Chondrocyte (in vitro differentiated cells): ENCODE results near the gene AGFG2. TPM values are rescaled to one million over a fixed set of nuclear protein-coding genes. Genes with fewer than 3 reads are reported as not detected.
A peak's percentile ranks its signal among the peaks of the same experiment; 100 is the strongest.

Source experiments
- DNase-seq: peaks from one replicate; pipeline ENCODE4 v3.0.0; 2021; ENCODE audit warnings: mixed read lengths, low spot score
- H3K27ac Mint-ChIP-seq: one replicate; pipeline ENCODE4 v1.8.0; 2021; ENCODE audit warnings: mild to moderate bottlenecking, moderate library complexity, mixed read lengths; ENCODE audit not compliant: unreplicated experiment
- H3K27me3 Mint-ChIP-seq: 2 replicates; pipeline ENCODE4 v1.8.0; 2021; ENCODE audit warnings: low read depth, mixed read lengths
- H3K36me3 Mint-ChIP-seq: 2 replicates; pipeline ENCODE4 v1.8.0; 2021; ENCODE audit warnings: low read depth, mixed read lengths
- H3K4me1 Mint-ChIP-seq: 2 replicates; pipeline ENCODE4 v1.8.0; 2021; ENCODE audit warnings: low read depth, mild to moderate bottlenecking, mixed read lengths
- H3K4me3 Mint-ChIP-seq: one replicate; pipeline ENCODE4 v1.8.0; 2021; ENCODE audit warnings: mild to moderate bottlenecking, moderate library complexity, mixed read lengths; ENCODE audit not compliant: unreplicated experiment
- H3K9me3 Mint-ChIP-seq: 2 replicates; pipeline ENCODE4 v1.8.0; 2021; ENCODE audit warnings: low read depth, mixed read lengths
- CTCF ChIP-seq: fragments of 200-600 bp; sonication (generic); IDR thresholded peaks from 2 replicates; pipeline ENCODE4 v1.5.0; 2021; ENCODE audit warnings: antibody characterized with exemption, mild to moderate bottlenecking, moderate library complexity
- total RNA-seq: library from RNA; stranded (reverse); gene quantifications from 3 replicates; pipeline ENCODE4 v1.2.1, GENCODE V29; 2021

The AGFG2 gene
- total RNA-seq, 1 donor from 2014 or later: 8.2 TPM

- H3K27me3 Mint-ChIP-seq: no peaks in the 10 kb centered on the region
- no peak for TF ChIP-seq CTCF
- H3K36me3 Mint-ChIP-seq: peaks cover 3% of the 10 kb centered on the region
- H3K4me3 Mint-ChIP-seq: no peak overlapping the region
- H3K27ac Mint-ChIP-seq: no peak overlapping the region
- peaks cover 28% of the 10 kb centered on the region for H3K4me1 Mint-ChIP-seq
- no peak for DNase-seq
- H3K9me3 Mint-ChIP-seq: no peaks in the 10 kb centered on the region
Observed at GRCh38 chr7:100582041-100582579, 43.1 kb downstream of the AGFG2 start.

DNA sequence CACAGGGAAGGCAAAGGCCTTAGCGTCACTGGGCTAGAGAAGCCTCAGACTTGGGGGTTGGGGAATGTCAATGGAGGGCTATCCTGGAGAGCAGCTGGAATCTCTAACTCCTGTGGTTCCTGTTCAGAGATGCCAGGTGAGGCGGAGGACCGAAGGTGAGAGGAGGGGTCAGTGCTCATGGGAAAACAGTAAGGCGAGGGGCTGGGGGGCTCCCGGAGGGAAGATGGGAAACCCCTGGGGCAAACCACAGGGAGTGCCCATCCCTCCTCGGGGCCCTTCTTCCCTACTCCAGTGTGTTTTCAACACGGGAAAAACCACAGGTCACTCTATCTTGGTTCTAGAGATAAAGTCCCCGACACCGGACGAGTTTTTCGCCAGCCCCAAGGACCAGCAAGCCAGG lies 43.6 kb downstream of the AGFG2 start:
- H3K27ac Mint-ChIP-seq: no peak overlapping the region
- no peak for TF ChIP-seq CTCF
- no peaks in the 10 kb centered on the region for H3K27me3 Mint-ChIP-seq
- H3K9me3 Mint-ChIP-seq: no peaks in the 10 kb centered on the region
- DNase-seq: no peak
- peaks cover 3% of the 10 kb centered on the region for H3K36me3 Mint-ChIP-seq
- H3K4me3 Mint-ChIP-seq: no peak overlapping the region
- H3K4me1 Mint-ChIP-seq: peaks cover 30% of the 10 kb centered on the region

GRCh38 chr7:100583132-100584053 lies 44.4 kb downstream of the AGFG2 start:
- Mint-ChIP-seq H3K4me3 (peak overlapping the region; percentile 85), H3K27me3 (no peaks in the 10 kb centered on the region), H3K9me3 (no peaks in the 10 kb centered on the region), H3K36me3 (peaks cover 3% of the 10 kb centered on the region), H3K27ac (peak overlapping the region; percentile 93), H3K4me1 (peaks cover 30% of the 10 kb centered on the region)
- no peak for DNase-seq
- TF ChIP-seq CTCF: no peak

DNA sequence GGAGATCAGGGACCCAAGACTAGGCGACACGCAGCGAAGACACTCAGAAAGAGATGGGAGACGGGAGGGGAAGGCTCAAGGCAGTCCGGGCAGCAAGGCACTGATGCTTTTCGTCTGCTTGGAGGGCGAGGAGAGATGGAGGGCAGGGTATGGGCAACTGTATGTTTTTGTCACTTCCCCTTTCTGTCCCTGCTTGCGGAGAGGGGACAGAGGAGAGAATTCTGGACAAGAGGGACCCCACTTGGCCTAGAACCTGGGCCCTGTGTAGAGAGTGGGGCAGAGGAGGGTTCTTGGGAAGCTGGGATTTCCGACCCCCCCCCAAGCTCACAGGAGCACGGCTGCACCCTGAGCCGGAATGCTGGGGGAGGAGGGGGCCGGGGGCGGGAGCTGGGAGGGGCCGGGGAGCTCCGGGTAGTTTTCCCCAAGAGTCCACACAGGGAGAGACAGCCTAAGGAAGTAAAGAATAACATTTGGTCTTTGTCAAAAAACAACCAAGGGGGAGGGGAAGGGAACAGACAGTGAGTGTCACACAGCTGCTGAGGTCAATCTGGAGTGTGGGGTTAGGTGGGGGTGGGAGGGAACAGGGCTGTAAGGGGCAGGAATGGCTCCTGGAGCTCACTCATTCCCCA lies 45.2 kb downstream of the AGFG2 start:
- no peak for TF ChIP-seq CTCF
- Mint-ChIP-seq H3K27me3 (no peaks in the 10 kb centered on the region), H3K9me3 (no peaks in the 10 kb centered on the region), H3K36me3 (no peaks in the 10 kb centered on the region), H3K4me1 (peaks cover 31% of the 10 kb centered on the region), H3K4me3 (peak overlapping the region; percentile 85), H3K27ac (peak overlapping the region; percentile 93)
- no peak for DNase-seq
